Subcutaneous adipose tissue (tissue), 4 donors: ENCODE measurements around the gene H2BK1. TPM values are rescaled to one million over a fixed set of nuclear protein-coding genes. Genes with fewer than 3 reads are reported as not detected.

Experiments
- CTCF ChIP-seq: fragments of 450-650 bp; IDR thresholded peaks from one replicate; pipeline ENCODE4 v1.5.1; 2016; ENCODE audit warnings: low read depth, mild to moderate bottlenecking, control low read depth, antibody characterized with exemption, moderate library complexity
- total RNA-seq, 4 donors: library from RNA; depleted of rRNA; stranded (reverse); fragments of >200 nt; gene quantifications; one replicate each; pipeline ENCODE4 v1.1.0, GENCODE V29; 2016

H2BK1 gene
- total RNA-seq, 4 donors from 2014 or later: not detected

- no peak for TF ChIP-seq CTCF
Observed at GRCh38 chr7:151206914-151207313, 3.4 kb downstream of the H2BK1 start.

- TF ChIP-seq CTCF: no peak
Observed at GRCh38 chr7:151205730-151206129, 4.6 kb downstream of the H2BK1 start.

DNA sequence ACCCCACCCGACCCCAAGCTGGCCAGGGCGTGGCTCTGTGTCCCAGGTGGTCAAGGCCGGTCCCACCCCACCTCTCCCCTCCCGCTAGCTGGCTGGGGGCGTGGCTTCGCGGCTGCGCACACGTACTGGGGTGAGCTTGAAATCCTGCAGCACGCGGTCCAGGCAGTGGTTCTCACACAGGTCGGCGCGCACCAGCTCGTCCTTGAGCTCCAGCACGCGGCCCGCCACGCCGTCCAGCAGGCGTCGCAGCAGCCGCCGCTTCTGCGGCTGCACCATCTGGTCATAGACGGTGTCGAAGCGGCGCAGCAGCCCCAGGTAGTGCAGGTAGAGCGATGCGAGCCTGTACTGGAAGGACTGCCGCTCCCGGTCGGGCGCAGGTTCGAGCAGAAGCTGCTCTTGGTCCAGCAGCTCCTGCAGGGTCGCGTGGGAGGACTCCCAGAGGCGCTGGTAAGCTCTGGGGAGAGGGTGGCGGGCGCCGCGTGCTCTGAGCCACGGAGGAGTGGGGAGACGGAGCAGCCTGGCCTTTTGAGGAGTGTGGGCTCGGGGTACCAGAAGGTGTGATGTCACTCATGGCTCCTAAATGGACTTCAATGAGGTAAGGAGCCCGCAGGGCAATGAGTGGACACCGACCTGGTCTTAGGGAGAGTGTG lies 5.8 kb downstream of the H2BK1 start:
- no peak for TF ChIP-seq CTCF

GRCh38 chr7:151202836-151203235 lies 7.5 kb downstream of the H2BK1 start:
- TF ChIP-seq CTCF: no peak

DNA sequence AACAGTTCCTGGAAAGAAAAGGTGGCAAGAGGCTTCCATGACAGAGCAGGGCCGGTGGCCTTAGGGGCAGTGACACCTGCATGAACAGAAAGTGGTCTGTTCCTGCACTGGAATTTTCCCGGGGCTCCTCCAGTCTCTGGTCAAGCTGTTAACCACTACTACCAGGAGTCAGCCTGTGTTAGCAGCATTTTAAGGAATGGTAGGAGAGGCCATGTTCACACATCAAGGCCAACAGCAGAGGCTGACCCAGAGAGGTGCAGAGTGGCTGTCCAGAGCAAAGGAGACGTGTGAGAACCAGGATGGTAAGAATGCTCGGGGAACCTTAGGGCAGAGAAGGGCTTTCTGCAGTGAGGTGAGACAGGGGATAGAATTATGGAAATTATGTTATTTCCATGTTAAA lies 8.5 kb downstream of the H2BK1 start:
- no peak for TF ChIP-seq CTCF

- TF ChIP-seq CTCF: no peak
Observed at GRCh38 chr7:151201344-151201743, 8.9 kb downstream of the H2BK1 start.

DNA sequence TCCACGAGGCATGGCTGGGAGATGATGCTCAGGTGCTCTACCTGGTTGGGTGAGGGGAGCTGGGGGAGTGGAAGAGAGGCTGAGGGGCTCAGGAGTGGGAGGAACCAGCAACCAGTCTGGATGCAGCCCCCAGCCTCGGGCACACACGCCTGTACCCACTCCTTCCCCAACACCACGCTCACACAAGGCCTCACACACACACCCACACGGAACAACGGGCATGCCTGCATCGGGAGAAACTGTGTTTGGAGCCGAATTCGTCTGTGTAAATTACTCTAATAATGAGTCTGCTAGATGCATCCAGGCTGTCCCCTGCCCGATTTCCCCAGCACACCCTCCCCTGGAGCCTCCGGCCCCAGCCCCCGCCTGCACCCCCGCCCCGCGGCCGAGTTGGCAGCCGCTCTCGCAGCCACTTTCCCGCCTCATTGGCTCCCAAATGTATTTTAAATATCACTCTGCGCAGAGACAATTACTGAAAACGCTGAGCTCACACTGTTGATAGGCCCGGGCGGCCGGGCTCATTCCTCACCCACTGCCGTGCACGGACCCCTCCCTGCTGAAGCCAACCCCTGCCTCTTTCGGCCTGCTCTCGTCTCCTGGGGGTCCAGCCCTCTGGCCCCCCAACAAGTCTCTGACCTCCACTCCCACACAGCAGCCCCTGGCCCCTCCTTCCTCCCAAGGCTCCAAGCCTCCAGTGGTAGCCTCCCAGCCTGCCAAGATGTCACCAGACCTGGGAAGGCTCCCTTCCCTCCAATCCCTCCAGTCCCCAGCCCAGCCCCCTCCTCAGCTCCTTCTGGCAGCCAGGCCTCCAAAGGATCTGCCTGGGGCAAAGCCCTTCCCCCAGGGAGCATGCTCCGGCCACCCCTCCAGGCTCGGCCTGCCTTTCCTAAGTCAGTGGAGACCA lies 11.1 kb downstream of the H2BK1 start:
- no peak for TF ChIP-seq CTCF
